GM12865 (cell line): ENCODE data around the gene SMARCD1.

Source experiments
- DNase-seq: peaks from one replicate; pipeline ENCODE4 v3.0.0; 2010; ENCODE audit warnings: low read depth
- H3K4me3 ChIP-seq: 2 replicates; pipeline ENCODE4 v1.5.1; 2011; ENCODE audit warnings: mild to moderate bottlenecking, low read depth, low read length, control low read depth
- CTCF ChIP-seq: IDR thresholded peaks from 2 replicates; pipeline ENCODE4 v1.5.1; 2011; ENCODE audit warnings: low read length, control low read depth, low read depth, inconsistent platforms; ENCODE audit not compliant: insufficient read depth; ENCODE audit errors: missing control alignments

Gene SMARCD1

DNA sequence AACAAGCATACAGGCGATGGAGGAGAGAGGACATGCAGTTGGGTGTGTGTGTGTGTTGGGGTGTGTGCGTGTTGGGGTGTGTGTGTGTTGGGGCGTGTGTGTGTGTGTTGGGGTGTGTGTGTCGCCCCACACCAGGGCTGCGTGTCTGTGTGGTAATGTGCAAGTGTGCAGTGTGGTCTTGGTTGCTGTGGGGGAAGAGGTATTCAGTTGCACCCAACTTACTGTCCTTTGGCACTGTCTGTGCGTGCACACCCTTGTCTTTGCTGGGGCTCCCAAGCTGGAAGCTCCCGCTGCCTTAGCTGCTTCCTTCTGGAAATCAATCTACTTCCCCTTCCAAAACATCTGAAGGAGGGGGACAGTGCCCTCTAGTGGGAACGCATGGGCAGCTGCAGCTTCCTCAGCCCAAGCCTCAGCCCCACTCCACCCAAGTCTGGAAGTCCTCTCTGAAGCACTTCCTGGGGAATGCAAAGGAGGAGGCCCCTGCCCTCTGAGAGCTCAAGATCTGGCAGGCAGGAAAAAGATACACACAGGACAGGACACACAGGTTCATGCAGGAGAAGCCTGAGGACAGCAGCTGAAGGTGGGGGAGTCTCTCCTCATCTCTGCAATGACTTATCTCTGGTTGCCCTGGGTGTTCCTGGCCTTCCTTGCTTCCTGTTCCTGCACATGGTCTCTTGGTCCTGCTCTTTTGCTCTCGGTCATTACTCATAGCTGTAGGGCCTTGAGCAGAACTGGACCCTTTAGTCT, 14.7 kb upstream of the SMARCD1 start:
- H3K4me3 ChIP-seq, result no peak overlapping the region
- peak; percentile 93 for TF ChIP-seq CTCF
- DNase-seq, result peak; percentile 81

GRCh38 chr12:50072198-50072907, 12.8 kb upstream of the SMARCD1 start:
- no peak for TF ChIP-seq CTCF
- no peak for DNase-seq
- H3K4me3 ChIP-seq, result no peak overlapping the region

DNA sequence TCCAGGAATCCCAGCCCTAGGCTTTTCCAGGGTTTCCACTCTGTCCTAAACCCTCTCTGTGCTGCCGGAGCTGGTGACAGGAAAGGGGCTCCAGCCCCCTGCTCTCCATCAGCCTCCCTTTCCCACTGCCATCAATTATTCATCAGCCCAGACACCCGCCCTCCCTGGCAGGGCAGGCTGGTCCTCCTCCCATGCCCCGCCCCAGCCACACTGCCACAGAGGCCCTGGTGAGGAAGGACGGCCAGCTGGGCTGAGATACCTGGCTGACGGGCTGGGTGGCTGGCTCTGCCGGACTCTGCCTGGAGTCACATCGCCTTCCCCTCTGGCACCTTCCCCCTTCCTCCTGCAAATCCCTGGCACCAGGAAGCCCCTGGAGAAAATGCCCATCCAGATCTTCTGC, 11.9 kb upstream of the SMARCD1 start:
- DNase-seq, result no peak
- H3K4me3 ChIP-seq, result no peak overlapping the region
- TF ChIP-seq CTCF, result no peak

- H3K4me3 ChIP-seq, result no peak overlapping the region
- TF ChIP-seq CTCF, result no peak
- no peak for DNase-seq
These were observed 11.4 kb upstream of the SMARCD1 start for GRCh38 chr12:50073712-50074111.

DNA sequence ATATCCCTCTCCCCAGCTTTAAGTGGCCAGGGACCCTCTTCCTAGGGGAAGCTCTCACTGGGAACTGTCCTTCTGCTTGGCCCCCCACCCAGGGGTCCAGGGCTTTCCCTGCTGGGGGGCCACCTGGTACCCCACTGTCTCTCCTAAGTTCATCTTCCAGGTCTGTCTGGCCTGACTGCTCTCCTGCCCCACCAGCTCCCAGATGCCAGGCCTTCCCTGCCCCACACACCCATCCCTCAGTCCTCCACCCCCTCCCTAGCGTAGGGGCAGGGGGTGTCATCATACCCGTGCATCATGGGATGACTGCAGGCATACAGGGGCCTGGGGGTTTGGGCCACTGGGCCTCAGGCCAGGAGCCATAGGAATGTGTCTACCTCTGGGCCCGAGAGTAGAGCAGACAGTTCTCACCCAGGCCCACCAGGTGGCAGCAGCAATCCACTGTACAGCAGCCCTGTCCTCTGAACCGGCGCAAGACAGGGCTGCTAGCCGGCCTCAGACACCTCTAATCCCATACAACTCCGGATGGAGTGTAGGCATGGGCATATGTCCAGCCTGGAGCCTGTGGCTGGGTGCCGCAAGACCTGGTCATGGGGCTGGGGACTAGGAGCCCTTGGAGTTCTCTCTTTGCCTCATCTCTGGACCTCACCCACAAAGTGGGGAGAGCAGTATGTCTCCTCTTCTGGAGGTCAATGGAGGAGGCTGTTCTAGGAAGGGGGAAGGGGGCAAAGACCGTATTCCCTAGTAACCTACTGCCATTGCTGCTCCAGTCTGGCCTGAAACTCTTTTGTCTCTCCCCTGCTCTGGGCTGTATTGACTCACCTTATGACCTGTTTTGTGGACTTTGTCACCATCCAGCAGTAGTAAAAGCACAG, 10.0 kb upstream of the SMARCD1 start:
- peak; percentile 95 for TF ChIP-seq CTCF
- H3K4me3 ChIP-seq, result no peak overlapping the region
- DNase-seq, result peak; percentile 85

DNA sequence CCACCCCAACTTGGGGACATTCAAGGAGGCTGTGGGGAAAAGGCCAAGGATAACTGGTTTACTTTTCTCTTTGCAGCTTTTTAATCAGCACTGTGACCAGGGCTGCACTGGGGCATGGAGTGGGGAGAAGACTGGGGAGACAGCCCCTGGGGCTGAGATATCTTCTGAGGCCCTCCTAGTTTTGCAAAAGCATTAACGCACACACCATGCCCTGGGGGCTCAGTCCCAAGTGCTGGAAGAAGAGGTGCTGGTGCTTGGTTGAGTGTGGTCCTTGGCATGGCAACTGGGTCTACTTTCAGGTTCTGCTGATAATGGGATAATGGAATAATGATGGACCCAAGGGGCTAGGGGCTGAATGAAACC, 9.4 kb upstream of the SMARCD1 start:
- H3K4me3 ChIP-seq, result no peak overlapping the region
- TF ChIP-seq CTCF, result no peak
- no peak for DNase-seq
